ENCODE measurements around the gene MACIR. TPM values are rescaled to one million over a fixed set of nuclear protein-coding genes. Genes with fewer than 3 reads are reported as not detected.

MACIR gene
- total and polyA plus RNA-seq, 10 of the 15 experiments (the other 5 are each of a cell fraction or from before 2014, with no cell fraction given), result 2.1 to 16.1 (median 10.8) TPM

DNA sequence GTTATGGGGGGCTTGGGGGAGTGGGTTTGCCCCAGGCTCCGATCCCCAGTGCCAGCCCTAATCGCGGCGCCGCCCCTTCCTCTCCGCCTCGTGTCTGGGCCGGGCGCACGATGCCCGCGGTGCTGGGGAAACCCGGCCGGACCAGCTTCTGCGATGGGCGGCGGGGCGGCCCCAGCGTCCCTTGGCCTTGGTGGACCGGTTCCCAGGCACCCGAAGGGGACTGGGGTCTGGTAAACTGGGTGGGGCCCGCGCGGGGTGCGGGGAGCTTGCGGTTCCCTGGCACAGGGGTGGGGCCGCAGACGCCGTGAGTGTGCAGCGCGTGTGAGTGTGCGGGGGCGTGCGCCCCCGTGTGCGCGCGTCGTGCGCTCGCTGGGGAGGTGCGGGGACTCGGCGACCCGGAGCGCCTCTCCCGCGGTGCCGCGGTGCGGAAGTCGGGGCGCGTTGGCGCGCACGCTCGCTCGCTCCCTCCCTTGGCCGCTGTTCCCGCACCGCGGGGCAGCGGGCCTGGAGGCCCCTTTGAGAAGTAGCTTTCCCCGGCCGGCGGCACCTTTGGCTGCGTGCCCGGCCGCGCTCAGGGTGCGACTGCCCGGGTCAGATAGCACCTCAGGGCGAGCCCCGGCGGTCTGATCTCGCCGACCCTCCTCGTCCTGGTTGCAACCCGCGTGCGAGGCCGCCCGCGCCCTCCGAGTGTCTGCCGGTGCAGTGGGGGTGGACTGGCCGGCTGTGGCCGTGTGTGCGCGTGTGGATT lies 568 bp downstream of the MACIR start (continued):
- TF ChIP-seq, protein P1, sequence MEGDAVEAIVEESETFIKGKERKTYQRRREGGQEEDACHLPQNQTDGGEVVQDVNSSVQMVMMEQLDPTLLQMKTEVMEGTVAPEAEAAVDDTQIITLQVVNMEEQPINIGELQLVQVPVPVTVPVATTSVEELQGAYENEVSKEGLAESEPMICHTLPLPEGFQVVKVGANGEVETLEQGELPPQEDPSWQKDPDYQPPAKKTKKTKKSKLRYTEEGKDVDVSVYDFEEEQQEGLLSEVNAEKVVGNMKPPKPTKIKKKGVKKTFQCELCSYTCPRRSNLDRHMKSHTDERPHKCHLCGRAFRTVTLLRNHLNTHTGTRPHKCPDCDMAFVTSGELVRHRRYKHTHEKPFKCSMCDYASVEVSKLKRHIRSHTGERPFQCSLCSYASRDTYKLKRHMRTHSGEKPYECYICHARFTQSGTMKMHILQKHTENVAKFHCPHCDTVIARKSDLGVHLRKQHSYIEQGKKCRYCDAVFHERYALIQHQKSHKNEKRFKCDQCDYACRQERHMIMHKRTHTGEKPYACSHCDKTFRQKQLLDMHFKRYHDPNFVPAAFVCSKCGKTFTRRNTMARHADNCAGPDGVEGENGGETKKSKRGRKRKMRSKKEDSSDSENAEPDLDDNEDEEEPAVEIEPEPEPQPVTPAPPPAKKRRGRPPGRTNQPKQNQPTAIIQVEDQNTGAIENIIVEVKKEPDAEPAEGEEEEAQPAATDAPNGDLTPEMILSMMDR (IDR thresholded peaks at IDR 0.05 in 2 of 3, conservative IDR thresholded peaks at IDR 0.05 in 1 of 3; ENCODE audit: control insufficient read depth in 2 of 3, extremely low read depth in 1 of 3, insufficient read depth in 1 of 3, low read depth in 3 of 3, low read length in 3 of 3), result no peak; a peak in 2 of 6 replicates
- TF ChIP-seq BMI1 (IDR thresholded peaks at IDR 0.05; ENCODE audit: borderline replicate concordance) (no peak), RB1 (IDR thresholded peaks at IDR 0.05; ENCODE audit: borderline replicate concordance) (no peak), SP1 (IDR thresholded peaks at IDR 0.05; ENCODE audit: low read depth, low read length) (no peak), DPF2 (IDR thresholded peaks at IDR 0.05) (peak; percentile 72), HCFC1 (IDR thresholded peaks at IDR 0.05; ENCODE audit: low read length) (no peak), LARP7 (IDR thresholded peaks at IDR 0.05) (peak; percentile 31; the same call in 1 of the 2 replicates), HDAC2 (IDR thresholded peaks at IDR 0.05) (peak; percentile 36; the same call in 1 of the 2 replicates), MXI1 (IDR thresholded peaks at IDR 0.05; ENCODE audit: low read depth, low read length) (no peak), HDAC6 (IDR thresholded peaks at IDR 0.05; ENCODE audit: unreplicated experiment) (peak; percentile 98), CHD4 (IDR thresholded peaks at IDR 0.05) (no peak), POLR2AphosphoS5 (IDR thresholded peaks at IDR 0.05; ENCODE audit: low read length) (no peak), RAD51 (IDR thresholded peaks at IDR 0.05) (no peak), IKZF2 (IDR thresholded peaks at IDR 0.05) (peak in 1 of 2 experiments; percentile 3; a peak in 2 of 4 replicates), NR2C1 (IDR thresholded peaks at IDR 0.05) (no peak), RAD21 (IDR thresholded peaks at IDR 0.05; ENCODE audit: insufficient read depth, low read depth, low read length) (no peak), IRF4 (IDR thresholded peaks at IDR 0.05; ENCODE audit: low read depth, low read length) (no peak), MYB (IDR thresholded peaks at IDR 0.05; ENCODE audit: borderline replicate concordance, low read depth, low read length) (no peak), NRF1 (conservative IDR thresholded peaks at IDR 0.05; ENCODE audit: low read depth, low read length) (no peak), RELA (IDR thresholded peaks at IDR 0.05; ENCODE audit: borderline replicate concordance, partially characterized antibody) (no peak), ZSCAN29 (IDR thresholded peaks at IDR 0.05) (no peak), TCF12 (IDR thresholded peaks at IDR 0.05; ENCODE audit: low read depth, low read length) (no peak)
- TF ChIP-seq, protein P2, sequence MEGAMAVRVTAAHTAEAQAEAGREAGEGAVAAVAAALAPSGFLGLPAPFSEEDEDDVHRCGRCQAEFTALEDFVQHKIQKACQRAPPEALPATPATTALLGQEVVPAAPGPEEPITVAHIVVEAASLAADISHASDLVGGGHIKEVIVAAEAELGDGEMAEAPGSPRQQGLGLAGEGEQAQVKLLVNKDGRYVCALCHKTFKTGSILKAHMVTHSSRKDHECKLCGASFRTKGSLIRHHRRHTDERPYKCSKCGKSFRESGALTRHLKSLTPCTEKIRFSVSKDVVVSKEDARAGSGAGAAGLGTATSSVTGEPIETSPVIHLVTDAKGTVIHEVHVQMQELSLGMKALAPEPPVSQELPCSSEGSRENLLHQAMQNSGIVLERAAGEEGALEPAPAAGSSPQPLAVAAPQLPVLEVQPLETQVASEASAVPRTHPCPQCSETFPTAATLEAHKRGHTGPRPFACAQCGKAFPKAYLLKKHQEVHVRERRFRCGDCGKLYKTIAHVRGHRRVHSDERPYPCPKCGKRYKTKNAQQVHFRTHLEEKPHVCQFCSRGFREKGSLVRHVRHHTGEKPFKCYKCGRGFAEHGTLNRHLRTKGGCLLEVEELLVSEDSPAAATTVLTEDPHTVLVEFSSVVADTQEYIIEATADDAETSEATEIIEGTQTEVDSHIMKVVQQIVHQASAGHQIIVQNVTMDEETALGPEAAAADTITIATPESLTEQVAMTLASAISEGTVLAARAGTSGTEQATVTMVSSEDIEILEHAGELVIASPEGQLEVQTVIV (IDR thresholded peaks at IDR 0.05; ENCODE audit: borderline replicate concordance, partially characterized antibody), result no peak
- TF ChIP-seq, protein P3, sequence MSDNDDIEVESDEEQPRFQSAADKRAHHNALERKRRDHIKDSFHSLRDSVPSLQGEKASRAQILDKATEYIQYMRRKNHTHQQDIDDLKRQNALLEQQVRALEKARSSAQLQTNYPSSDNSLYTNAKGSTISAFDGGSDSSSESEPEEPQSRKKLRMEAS (IDR thresholded peaks at IDR 0.05; ENCODE audit: low read depth, low read length), result peak; percentile 40
- TF ChIP-seq, protein P4, sequence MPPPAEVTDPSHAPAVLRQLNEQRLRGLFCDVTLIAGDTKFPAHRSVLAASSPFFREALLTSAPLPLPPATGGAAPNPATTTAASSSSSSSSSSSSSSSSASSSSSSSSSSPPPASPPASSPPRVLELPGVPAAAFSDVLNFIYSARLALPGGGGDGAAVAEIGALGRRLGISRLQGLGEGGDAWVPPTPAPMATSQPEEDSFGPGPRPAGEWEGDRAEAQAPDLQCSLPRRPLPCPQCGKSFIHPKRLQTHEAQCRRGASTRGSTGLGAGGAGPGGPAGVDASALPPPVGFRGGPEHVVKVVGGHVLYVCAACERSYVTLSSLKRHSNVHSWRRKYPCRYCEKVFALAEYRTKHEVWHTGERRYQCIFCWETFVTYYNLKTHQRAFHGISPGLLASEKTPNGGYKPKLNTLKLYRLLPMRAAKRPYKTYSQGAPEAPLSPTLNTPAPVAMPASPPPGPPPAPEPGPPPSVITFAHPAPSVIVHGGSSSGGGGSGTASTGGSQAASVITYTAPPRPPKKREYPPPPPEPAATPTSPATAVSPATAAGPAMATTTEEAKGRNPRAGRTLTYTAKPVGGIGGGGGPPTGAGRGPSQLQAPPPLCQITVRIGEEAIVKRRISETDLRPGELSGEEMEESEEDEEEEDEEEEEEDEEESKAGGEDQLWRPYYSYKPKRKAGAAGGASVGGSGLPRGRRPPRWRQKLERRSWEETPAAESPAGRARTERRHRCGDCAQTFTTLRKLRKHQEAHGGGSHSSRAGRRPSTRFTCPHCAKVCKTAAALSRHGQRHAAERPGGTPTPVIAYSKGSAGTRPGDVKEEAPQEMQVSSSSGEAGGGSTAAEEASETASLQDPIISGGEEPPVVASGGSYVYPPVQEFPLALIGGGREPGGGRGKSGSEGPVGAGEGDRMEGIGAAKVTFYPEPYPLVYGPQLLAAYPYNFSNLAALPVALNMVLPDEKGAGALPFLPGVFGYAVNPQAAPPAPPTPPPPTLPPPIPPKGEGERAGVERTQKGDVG (CRISPR knock-in tag; IDR thresholded peaks at IDR 0.05), result no peak
